ENCODE results near the gene GOLGA7B. TPM values are rescaled to one million over a fixed set of nuclear protein-coding genes. Genes with fewer than 3 reads are reported as not detected.
"Not testable (repeated sequence)": the region's sequence is repeated elsewhere in the genome, so short reads cannot be mapped to it uniquely, and the experiment has no call there.

GOLGA7B gene
- total and polyA plus RNA-seq, 8 donors = 0.17 to 1.9 (median 0.49) TPM

DNA sequence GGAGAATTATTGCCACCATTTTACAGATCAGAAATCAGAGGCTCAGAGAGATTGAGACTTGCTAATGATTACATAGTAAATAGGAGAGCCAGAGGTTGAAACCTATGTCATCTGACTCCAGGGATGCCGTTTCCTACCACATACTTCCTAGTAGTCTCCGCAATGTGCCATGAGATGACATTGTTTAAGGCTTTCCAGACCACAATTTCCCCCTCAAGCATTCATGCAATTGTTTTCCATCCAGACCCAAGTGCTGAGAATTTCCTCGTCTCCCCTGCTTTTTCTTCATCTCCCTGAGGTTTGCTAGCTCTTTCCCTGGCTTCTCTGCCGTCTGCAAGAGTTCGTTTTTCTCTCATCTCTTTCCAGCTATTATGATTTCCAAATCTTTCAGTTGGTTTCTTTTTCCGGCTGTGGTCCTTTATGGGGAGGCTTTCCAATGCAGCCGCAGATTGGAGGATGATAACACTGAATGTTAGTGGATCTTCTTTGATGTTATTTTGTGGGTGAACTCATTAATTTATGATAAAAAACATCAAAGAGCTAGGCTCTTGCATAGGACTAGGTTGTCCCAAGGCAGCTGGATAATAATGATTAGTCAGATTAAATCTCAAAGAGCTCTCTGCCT lies 6.9 kb upstream of the GOLGA7B start:
- H3K27me3 ChIP-seq = peaks cover 0 to 39% of the 10 kb centered on the region in 2 donors
- peaks cover 3 to 6% of the 10 kb centered on the region in 2 donors for H3K4me1 ChIP-seq
- H3K4me3 ChIP-seq = no peak overlapping the region
- no peak for ATAC-seq
- no peaks in the 10 kb centered on the region for H3K9me3 ChIP-seq
- intact Hi-C loops (cut with DNase I) = no loop called here
- H3K36me3 ChIP-seq = no peaks in the 10 kb centered on the region
- TF ChIP-seq, protein P1, sequence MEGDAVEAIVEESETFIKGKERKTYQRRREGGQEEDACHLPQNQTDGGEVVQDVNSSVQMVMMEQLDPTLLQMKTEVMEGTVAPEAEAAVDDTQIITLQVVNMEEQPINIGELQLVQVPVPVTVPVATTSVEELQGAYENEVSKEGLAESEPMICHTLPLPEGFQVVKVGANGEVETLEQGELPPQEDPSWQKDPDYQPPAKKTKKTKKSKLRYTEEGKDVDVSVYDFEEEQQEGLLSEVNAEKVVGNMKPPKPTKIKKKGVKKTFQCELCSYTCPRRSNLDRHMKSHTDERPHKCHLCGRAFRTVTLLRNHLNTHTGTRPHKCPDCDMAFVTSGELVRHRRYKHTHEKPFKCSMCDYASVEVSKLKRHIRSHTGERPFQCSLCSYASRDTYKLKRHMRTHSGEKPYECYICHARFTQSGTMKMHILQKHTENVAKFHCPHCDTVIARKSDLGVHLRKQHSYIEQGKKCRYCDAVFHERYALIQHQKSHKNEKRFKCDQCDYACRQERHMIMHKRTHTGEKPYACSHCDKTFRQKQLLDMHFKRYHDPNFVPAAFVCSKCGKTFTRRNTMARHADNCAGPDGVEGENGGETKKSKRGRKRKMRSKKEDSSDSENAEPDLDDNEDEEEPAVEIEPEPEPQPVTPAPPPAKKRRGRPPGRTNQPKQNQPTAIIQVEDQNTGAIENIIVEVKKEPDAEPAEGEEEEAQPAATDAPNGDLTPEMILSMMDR (IDR thresholded peaks at IDR 0.05) = no peak
- no peak overlapping the region for H3K27ac ChIP-seq
- no peak for DNase-seq

DNA sequence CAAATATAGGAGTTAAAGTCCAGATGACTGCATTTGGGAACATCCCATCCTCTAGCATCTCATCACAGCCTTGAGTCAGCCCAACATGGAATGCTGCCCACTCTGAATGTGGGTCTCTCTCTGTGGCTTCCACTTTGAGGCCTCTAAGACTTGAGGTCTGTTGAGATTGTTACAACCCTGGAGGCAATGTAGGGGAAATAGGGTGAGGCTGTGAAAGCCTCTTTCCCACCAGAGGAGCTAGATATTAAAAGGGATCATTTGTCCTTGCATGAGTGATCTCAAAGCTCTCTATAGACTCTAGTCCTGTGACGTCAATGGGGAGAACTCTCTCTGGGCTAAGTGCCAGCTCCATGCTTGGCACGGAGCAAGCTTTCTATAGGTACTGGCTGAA lies 6.4 kb upstream of the GOLGA7B start:
- Histone ChIP-seq H3K27me3 (peaks cover 0 to 44% of the 10 kb centered on the region in 2 donors), H3K4me1 (peaks cover 3 to 6% of the 10 kb centered on the region in 2 donors), H3K27ac (no peak overlapping the region), H3K9me3 (no peaks in the 10 kb centered on the region), H3K36me3 (no peaks in the 10 kb centered on the region), H3K4me3 (no peak overlapping the region)
- no peak for DNase-seq
- ATAC-seq = no peak
- intact Hi-C loops (cut with DNase I) = no loop called here
- TF ChIP-seq, protein P1 (IDR thresholded peaks at IDR 0.05) = no peak

DNA sequence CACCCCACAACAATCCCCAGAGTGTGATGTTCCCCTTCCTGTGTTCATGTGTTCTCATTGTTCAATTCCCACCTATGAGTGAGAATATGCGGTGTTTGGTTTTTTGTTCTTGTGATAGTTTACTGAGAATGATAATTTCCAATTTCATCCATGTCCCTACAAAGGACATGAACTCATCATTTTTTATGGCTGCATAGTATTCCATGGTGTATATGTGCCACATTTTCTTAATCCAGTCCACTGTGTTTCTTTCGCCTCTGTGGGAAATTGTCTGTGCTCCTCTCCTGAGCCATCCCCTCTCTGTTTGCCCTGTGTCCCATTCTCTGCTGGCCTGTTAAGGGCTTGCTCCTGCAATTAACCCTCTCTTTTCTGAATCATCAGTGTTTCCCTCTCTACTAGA lies 5.7 kb upstream of the GOLGA7B start:
- H3K9me3 ChIP-seq; H3K4me3 ChIP-seq; DNase-seq; ATAC-seq; intact Hi-C loops (cut with DNase I); H3K27ac ChIP-seq; H3K4me1 ChIP-seq; H3K36me3 ChIP-seq: not testable (repeated sequence)
- peaks cover 0 to 46% of the 10 kb centered on the region in 2 donors for H3K27me3 ChIP-seq

DNA sequence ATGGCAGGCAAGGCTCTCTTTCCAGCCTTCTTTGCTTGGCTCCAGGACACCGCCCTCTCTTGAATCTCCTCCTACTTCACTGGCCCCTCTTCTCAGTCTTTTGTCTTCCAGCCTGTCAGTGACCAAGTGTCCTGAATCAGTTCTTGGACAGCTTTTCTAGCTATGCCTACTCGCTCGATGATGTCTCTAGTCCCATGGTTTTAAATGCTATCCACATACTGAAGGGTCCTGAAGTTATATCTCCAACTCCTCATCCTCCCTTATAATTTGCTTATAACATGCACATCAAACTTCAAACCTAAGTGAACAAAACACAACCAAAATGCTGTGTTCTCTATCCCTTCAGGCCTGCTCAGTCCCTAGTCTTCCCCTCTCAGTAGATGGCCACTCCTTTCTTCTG lies 5.0 kb upstream of the GOLGA7B start:
- ATAC-seq (no peak), DNase-seq (no peak)
- intact Hi-C loops (cut with DNase I) = no loop called here
- peaks cover 3 to 6% of the 10 kb centered on the region in 2 donors for H3K4me1 ChIP-seq
- no peak overlapping the region for H3K4me3 ChIP-seq
- H3K27me3 ChIP-seq = peaks cover 0 to 46% of the 10 kb centered on the region in 2 donors
- TF ChIP-seq, protein P1 (IDR thresholded peaks at IDR 0.05) = no peak
- no peaks in the 10 kb centered on the region for H3K9me3 ChIP-seq
- H3K27ac ChIP-seq = no peak overlapping the region
- no peaks in the 10 kb centered on the region for H3K36me3 ChIP-seq

DNA sequence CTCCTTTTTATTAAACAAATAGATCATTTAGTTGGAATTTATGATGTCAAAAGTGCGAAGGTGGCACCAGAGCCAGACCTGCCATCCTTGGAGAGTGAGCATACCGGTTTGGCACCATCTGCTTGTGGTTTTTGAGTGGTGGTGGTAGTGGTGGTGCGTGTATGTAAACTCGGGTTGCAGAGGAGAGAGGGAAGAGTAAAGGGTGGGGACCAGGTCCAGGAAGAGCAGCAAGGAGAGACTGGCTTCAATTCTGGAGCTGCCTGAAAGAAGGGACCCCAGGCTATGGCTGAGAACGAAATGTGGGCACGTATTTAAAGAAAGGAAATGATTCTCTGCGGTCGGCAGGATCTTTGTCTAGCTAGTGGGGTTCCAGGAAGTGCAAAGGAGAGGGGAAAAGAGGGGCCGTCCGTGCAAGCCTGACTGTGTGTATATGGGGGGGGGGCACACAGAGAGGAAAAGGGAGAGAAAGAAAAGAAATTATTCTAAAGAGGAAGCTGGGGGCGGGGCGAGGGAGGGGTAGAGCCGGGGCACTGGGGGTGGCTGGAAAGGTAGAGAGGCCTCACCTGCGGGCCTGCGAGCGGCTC lies 448 bp upstream of the GOLGA7B start:
- TF ChIP-seq, protein P1 (IDR thresholded peaks at IDR 0.05) = no peak
- Histone ChIP-seq H3K27ac (no peak overlapping the region), H3K4me1 (peaks cover 4 to 5% of the 10 kb centered on the region in 2 donors), H3K27me3 (peaks cover 15 to 86% of the 10 kb centered on the region in 2 donors), H3K9me3 (no peaks in the 10 kb centered on the region), H3K36me3 (no peaks in the 10 kb centered on the region), H3K4me3 (peak overlapping the region; percentile 29 to 53)
- intact Hi-C loops (cut with DNase I) = no loop called here
- ATAC-seq (peak; percentile 80), DNase-seq (peak in 1 of 4 donors; percentile 56)

Measured in left lung (tissue), 10 donors.